Embryonic facial prominence (tissue), 1 donor: ENCODE data around the gene OR10AD1.

Experiments
- DNase-seq: peaks from one replicate; pipeline ENCODE4 v3.0.0-alpha.2; 2016; ENCODE audit errors: extremely low spot score

The OR10AD1 gene

DNA sequence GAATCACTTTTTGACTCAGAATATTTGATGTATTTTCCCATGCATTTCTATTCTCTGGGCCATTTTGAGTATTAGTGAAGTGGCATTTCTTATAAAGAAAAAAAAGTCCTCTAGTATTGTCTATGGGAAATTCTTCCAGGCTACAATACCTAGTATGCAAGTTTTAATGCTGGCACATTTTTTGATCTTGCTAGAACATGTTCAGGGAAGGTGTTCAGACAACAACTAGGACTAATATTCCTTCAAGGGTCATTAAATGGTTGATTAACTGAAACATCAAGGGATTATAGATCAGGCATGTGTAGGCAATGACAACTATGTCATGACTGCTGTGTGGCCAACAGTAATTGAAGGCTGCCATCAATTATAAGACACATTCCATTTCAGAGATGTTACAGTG, 12.0 kb downstream of the OR10AD1 start:
- DNase-seq: no peak

DNA sequence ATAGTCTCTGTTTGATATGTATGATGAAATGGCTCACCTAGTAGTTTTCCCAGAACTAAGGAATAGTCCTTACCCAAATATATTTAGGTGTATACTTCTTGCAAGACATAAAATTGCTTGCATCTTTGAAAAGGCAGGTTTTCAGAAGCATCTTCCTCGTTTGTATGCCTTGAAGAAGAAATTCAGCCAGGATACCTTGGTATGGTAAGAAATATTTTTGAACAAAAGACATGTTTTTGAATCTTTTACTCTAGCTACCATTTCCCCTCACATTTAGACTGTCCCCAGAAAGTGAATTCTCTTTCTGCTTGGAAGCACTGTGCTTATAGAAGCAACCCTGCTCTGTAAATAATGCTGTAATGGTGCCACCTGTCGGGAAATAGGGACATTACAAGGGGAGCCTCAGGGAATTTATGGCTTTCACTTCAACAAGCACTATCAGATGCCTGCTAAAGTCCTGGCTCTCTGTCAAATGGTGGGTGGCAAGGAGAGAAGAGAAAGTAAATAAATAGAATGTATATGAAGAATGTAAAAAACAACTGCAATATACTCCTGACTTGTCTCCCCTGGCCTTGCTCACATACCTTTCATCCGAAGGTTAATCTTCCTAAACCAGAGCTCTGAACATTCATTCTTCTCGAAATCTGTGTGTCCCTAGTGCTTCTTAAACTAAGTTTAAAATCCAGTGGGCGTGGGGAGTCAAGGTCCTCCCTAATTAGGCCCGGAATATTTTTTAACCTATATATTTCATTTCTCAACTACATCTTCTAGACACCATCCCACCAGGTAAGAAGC, 13.6 kb downstream of the OR10AD1 start:
- DNase-seq: peak; percentile 46

- no peak for DNase-seq
Observed at GRCh38 chr12:48187916-48188695, 15.0 kb downstream of the OR10AD1 start.

- no peak for DNase-seq
Observed at GRCh38 chr12:48185181-48185919, 17.7 kb downstream of the OR10AD1 start.

DNA sequence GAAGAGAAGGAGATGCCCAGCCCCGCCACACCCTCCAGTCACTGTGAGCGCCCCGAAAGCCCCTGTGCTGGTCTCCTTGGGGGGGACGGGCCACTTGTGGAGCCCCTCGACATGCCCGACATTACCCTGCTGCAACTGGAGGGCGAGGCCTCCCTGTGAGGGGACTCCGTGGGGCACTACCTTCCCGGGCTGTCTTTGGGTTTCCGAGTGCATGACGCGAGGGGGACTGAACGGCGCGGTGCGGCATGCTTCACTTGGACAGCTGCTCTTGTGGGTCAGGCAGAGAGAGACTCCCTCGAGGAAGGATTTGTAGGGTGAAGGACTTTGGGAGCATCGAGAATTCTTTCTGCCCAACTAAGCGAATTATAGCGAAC, 18.6 kb downstream of the OR10AD1 start:
- DNase-seq: no peak

DNA sequence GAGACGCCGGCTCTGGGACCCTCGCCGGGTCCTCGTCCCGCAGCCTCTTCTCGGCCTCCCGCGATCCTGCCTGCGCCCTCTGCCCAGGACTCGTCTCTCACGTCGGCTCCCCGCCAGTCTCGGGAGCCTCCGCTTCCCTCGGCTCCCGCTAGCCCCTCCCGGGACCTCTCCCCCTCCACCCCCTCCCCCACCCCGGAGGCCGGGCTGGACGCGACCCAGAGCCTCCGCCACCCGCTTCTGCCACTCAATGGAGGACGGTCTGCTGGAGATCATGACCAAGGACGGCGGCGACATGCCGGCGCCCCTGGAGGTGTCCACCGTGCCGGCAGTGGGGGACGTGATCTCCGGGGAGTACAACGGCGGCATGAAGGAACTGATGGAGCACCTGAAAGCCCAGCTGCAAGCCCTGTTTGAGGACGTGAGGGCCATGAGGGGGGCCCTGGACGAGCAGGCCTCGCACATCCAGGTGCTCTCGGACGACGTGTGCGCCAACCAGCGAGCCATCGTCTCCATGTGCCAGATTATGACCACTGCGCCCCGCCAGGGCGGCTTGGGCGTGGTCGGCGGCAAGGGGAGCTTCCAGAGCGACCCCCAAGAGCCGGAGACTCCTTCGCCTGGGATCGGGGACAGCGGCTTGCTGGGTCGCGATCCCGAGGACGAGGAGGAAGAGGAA, 19.1 kb downstream of the OR10AD1 start:
- DNase-seq: no peak

GRCh38 chr12:48183091-48183875, 19.8 kb downstream of the OR10AD1 start, which contains the start of gene CCDC184:
TSS of gene CCDC184 (plus strand) at chr12:48183644. CDS start at chr12:48184123, 479 bp downstream.
- DNase-seq: peak; percentile 39

DNA sequence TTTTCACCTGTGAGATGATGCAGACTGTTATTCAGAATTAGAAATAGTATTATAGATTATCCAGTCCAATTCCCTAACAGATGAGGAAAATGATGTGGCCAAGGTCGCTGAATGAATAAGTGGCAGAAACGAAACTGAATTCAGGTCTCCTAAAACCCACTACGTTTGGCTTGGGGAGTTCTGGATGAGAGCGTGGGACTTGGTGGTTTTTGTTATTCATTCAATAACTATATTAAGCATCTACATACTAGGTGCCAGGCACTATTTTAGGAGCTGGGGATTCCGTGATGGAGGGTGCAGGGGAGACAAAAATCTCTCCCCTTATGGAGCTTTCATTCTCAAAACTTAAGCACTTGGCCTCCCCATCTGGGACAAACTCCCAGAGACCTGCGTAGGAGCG, 20.5 kb downstream of the OR10AD1 start:
- no peak for DNase-seq

- DNase-seq: no peak
Observed at GRCh38 chr12:48180857-48181495, 22.1 kb downstream of the OR10AD1 start.

DNA sequence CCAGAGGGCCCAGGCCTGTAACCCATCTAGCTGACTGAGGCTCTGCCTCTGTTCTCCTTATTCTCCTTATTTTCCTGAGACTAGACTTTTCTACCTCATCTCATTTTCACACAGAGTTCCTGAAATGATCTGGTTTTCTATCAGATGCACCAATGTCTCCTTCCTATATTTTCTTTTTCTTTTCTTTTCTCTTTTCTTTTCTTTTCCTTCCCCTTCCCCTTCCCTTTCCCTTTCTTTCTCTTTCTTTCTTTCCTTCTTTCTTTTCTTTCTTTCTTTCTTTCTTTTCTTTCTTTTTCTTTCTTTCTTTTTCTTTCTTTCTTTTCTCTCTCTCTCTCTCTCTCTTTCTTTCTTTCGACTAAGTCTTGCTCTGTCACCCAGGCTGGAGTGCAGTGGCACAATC, 22.7 kb downstream of the OR10AD1 start:
- DNase-seq: no peak

- no peak for DNase-seq
Observed at GRCh38 chr12:48179466-48179865, 23.6 kb downstream of the OR10AD1 start.

- no peak for DNase-seq
Observed at GRCh38 chr12:48177982-48178381, 25.1 kb downstream of the OR10AD1 start.

DNA sequence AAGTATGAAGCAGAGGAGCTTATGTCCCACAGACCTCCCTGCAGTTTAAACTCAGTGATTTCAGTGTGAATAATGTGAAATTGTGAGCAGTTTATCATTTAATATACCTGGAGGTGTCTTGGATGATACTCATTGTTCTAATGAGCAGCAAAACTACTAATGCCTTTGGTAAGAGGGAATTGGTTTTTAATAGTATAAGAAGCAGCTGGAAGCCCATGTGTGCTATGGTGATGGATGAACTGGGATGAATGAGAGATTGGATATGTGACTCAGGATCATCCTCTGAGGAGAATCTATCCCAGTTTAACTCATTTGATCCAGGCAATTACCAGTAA, 26.7 kb downstream of the OR10AD1 start:
- no peak for DNase-seq

DNA sequence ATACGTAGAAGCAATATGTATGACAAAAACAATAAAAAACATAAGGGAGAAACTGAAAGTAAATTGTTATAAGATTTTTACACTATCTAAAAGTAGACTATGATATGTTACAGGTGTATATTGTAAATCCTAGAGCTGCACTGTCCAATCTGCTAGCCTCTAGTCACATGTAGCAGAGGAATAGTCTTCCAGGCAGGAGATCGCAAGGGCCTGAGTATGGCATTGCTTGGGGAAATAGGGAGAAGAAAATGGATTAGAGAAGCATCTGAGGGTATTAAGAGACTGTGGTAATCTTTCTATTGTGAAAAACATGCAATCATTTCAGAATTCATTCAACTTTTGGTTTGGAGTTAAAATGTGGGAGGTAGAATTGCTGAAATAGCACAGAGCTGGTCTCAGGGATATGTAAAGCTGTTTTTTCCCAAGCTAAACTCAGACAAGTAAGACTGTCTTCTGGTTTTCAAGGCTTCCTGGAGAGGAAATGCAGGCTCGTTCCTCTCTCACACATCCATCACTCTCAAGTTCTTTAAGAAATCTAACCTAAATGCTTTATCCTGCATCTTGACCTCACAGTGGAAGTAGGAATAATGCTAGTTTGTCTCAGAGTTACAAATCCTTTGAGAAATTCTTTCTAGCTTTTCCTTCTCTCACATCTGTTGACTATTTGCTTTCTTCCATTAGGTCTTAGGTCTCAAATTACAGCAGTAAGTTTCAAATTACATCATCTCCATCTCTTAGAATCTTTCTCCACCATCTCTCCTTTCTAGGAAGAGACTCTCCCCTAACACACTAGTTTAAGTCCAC, 27.3 kb downstream of the OR10AD1 start:
- DNase-seq: peak; percentile 29

GRCh38 chr12:48169011-48169410, 34.1 kb downstream of the OR10AD1 start:
- no peak for DNase-seq

GRCh38 chr12:48165089-48165981, 37.8 kb downstream of the OR10AD1 start:
- peak; percentile 31 for DNase-seq

- no peak for DNase-seq
Observed at GRCh38 chr12:48164451-48164850, 38.6 kb downstream of the OR10AD1 start.

DNA sequence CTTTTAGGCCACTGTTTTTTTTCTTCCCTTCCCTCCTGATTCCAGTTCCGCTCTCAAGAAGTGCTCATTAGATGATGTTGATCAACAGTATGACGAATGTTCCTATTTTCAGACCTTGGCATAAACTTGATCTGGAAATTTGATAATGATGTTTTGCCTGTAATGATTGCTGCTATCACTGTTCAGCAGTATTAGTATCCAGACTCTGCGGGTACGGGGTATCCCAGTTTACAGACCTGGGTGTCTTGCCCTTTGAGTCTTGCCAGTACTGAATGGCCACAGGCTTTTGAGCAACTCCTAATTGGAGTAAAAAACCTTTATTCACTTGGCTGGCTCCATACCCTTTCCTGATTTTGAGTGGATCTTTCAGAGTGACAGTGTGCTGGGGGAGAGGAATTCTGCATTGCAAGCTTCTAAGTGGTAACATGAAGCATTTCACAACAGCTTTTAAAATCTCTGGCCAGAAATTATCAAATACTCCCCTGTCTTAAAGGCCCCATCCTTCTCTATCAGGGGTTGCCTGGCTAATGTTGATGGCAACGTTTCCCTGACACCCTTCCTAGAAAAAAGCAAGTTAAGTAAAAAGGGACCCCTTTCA, 39.8 kb downstream of the OR10AD1 start:
- no peak for DNase-seq
